Liver (tissue), 9 donors: ENCODE results near the gene CDK5RAP3. TPM values are rescaled to one million over a fixed set of nuclear protein-coding genes. Genes with fewer than 3 reads are reported as not detected.

Experiments used
- DNase-seq: peaks from one replicate; pipeline ENCODE4 v3.0.0-alpha.2; 2017; ENCODE audit warnings: low spot score
- H3K27ac ChIP-seq, 2 donors: one replicate each; pipeline ENCODE4 v1.7.0; 2013; ENCODE audit warnings: inconsistent platforms in 2 of 2, low read length in 2 of 2, control low read depth in 1 of 2, low read depth in 1 of 2, mild to moderate bottlenecking in 1 of 2
- H3K27me3 ChIP-seq, 4 donors: one replicate each; pipeline versions ENCODE4 v1.6.1 to v1.7.0; 2013; ENCODE audit warnings: low read length in 3 of 4, inconsistent platforms in 1 of 4, mild to moderate bottlenecking in 1 of 4, moderate library complexity in 1 of 4; ENCODE audit not compliant: control insufficient read depth in 4 of 4, insufficient read depth in 4 of 4
- H3K36me3 ChIP-seq, 4 donors: one replicate each; pipeline versions ENCODE4 v1.6.1 to v1.7.0; 2013; ENCODE audit warnings: low read length in 3 of 4, mild to moderate bottlenecking in 3 of 4, low read depth in 1 of 4, moderate library complexity in 1 of 4; ENCODE audit not compliant: control insufficient read depth in 4 of 4, insufficient read depth in 3 of 4
- H3K4me1 ChIP-seq, 4 donors: one replicate each; pipeline versions ENCODE4 v1.6.1 to v1.7.0; 2013; ENCODE audit warnings: low read length in 3 of 4, mild to moderate bottlenecking in 3 of 4, moderate library complexity in 1 of 4; ENCODE audit not compliant: control insufficient read depth in 4 of 4, insufficient read depth in 4 of 4
- H3K4me3 ChIP-seq, 3 donors: one replicate each; pipeline versions ENCODE4 v1.6.1 to v1.7.0; 2013; ENCODE audit warnings: low read length in 3 of 3, control low read depth in 1 of 3, low read depth in 1 of 3, mild to moderate bottlenecking in 1 of 3
- H3K9ac ChIP-seq, 2 donors: one replicate each; pipeline ENCODE4 v1.7.0; 2013; ENCODE audit warnings: low read length in 2 of 2, mild to moderate bottlenecking in 2 of 2, moderate library complexity in 2 of 2, control low read depth in 1 of 2, low read depth in 1 of 2
- H3K9me3 ChIP-seq, 4 donors: one replicate each; pipeline versions ENCODE4 v1.6.1 to v1.7.0; 2013; ENCODE audit warnings: low read length in 3 of 4; ENCODE audit not compliant: control insufficient read depth in 4 of 4
- EGR1 ChIP-seq, 2 donors: IDR thresholded peaks; 2 replicates each; pipeline ENCODE4 v1.6.1; 2016 to 2018; ENCODE audit warnings: antibody characterized with exemption in 2 of 2, low read depth in 2 of 2
- HNF4G ChIP-seq: IDR thresholded peaks from 2 replicates; pipeline ENCODE4 v1.6.1; 2016; ENCODE audit warnings: antibody characterized with exemption
- NR2F2 ChIP-seq: IDR thresholded peaks from 2 replicates; pipeline ENCODE4 v1.6.1; 2016; ENCODE audit warnings: antibody characterized with exemption
- RAD21 ChIP-seq, 2 donors: IDR thresholded peaks; 2 replicates each; pipeline ENCODE4 v1.6.1; 2016; ENCODE audit warnings: antibody characterized with exemption in 2 of 2, mild to moderate bottlenecking in 2 of 2
- RXRA ChIP-seq, 2 donors: IDR thresholded peaks; 2 replicates each; pipeline ENCODE4 v1.6.1; 2017 to 2018; ENCODE audit warnings: antibody characterized with exemption in 2 of 2, mild to moderate bottlenecking in 1 of 2
- SP1 ChIP-seq: IDR thresholded peaks from 2 replicates; pipeline ENCODE4 v1.6.1; 2018; ENCODE audit warnings: antibody characterized with exemption, mild to moderate bottlenecking
- TAF1 ChIP-seq: conservative IDR thresholded peaks from 2 replicates; pipeline ENCODE4 v1.6.1; 2016; ENCODE audit warnings: antibody characterized with exemption, mild to moderate bottlenecking
- WGBS: extraction: QIAGEN DNeasy Blood & Tissue Kit; methylation state at CpG from one replicate; pipeline ENCODE4 v1.1.7; 2013; 5-methylcytosine and 5-hydroxymethylcytosine counted together
- polyA plus RNA-seq, 2 donors: library from polyadenylated mRNA; stranded (reverse) in 1 of 2; unstranded in 1 of 2; fragments of 200-250 nt in 1 of 2; fragments of >200 nt in 1 of 2; fragmentation: Nextera tagmentation in 1 of 2; extraction: Ambion mirVana in 1 of 2; gene quantifications; one replicate each; pipeline versions ENCODE4 v1.2.1 to v1.2.3, GENCODE V29; 2013 to 2015
- total RNA-seq, 2 donors: library from RNA; depleted of rRNA; stranded (reverse); fragments of >200 nt; gene quantifications; one replicate each; pipeline ENCODE4 v1.2.3, GENCODE V29; 2014
- TF ChIP-seq, protein P1 (sequence below): fragments of 150-350 bp; IDR thresholded peaks from 2 replicates; pipeline ENCODE4 v1.5.1; 2017; ENCODE audit warnings: improper control_type of control experiment, low read depth, low read length; ENCODE audit not compliant: missing input control
- TF ChIP-seq, protein P2 (sequence below): IDR thresholded peaks from 2 replicates; pipeline ENCODE4 v1.6.1; 2016; ENCODE audit warnings: antibody characterized with exemption
- TF ChIP-seq, protein P3 (sequence below): IDR thresholded peaks from 2 replicates; pipeline ENCODE4 v1.6.1; 2016; ENCODE audit warnings: antibody characterized with exemption
- donor health status: healthy.
- donor health status: healthy.
- donor health status: healthy.
- donor health status: healthy.
- donor health status: healthy.

Gene CDK5RAP3
- total and polyA plus RNA-seq, 4 donors, result 44.6 to 120 (median 74.7) TPM

DNA sequence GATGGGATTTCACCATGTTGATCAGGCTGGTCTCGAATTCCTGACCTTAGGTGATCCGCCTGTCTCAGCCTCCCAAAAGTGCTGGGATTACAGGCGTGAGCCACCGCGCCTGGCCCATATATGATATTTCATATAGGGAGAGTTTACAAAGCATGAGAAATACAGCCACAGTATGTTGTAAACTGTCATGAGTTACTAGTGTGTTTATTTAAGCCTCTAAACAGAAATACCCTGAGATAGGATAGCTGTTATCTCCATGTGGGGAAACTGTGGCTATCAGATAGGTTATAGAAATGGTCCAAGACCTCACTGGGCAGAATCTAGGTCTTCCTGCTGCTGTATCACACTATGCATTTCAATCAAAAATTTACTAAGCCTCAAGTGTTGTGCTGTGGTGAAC lies 2.1 kb upstream of the CDK5RAP3 start (continued):
- TF ChIP-seq, protein P1, sequence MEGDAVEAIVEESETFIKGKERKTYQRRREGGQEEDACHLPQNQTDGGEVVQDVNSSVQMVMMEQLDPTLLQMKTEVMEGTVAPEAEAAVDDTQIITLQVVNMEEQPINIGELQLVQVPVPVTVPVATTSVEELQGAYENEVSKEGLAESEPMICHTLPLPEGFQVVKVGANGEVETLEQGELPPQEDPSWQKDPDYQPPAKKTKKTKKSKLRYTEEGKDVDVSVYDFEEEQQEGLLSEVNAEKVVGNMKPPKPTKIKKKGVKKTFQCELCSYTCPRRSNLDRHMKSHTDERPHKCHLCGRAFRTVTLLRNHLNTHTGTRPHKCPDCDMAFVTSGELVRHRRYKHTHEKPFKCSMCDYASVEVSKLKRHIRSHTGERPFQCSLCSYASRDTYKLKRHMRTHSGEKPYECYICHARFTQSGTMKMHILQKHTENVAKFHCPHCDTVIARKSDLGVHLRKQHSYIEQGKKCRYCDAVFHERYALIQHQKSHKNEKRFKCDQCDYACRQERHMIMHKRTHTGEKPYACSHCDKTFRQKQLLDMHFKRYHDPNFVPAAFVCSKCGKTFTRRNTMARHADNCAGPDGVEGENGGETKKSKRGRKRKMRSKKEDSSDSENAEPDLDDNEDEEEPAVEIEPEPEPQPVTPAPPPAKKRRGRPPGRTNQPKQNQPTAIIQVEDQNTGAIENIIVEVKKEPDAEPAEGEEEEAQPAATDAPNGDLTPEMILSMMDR, result no peak

DNA sequence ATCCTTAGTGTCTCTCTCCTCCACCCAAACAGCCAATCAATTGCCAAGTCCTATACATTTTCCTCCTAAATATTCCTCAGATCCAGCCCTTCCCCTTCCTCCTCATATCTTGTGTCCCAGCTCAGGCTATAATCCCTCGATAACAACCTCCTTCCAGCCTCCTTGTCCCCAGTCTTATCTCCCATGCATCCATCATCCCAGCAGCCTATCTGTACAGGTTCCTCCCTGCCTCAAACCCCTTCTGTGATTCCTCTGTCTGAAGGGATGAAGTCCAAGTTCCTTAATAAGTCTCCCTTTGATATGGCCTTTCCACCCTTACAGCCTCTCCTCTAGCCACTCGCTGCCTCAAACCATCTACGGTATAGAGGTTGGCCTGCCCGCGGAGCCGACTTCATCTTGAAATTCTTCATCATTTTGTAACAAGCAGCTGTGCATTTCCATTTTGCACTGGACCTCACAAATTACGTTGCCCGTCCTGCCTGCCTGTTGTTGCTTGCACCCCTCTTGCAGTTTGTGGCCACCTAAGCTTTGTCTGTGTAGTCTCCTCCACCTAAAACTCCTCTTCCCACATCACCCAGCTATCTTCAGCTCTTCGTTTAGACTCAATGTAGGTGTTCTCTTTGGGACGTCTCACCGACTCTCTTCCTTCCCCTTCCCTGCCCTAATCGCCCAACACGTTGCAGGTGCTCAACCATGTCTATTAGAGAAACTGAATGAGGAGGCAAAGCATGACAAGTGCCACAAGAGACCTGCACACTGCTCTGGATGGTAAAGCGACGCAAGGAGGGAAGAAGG lies 786 bp upstream of the CDK5RAP3 start:
- WGBS, result 47% methylated on average over 15 of the region's 15 CpGs
- TF ChIP-seq NR2F2 (no peak), HNF4G (no peak), RXRA (IDR thresholded peaks at IDR 0.05) (no peak), RAD21 (IDR thresholded peaks at IDR 0.05) (no peak), TAF1 (no peak), SP1 (no peak)
- TF ChIP-seq, protein P2, sequence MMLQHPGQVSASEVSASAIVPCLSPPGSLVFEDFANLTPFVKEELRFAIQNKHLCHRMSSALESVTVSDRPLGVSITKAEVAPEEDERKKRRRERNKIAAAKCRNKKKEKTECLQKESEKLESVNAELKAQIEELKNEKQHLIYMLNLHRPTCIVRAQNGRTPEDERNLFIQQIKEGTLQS, result no peak
- Histone ChIP-seq H3K36me3 (peaks cover 0 to 18% (median 12%) of the 10 kb centered on the region in 4 donors), H3K4me3 (peak overlapping the region in 2 of 3 donors; percentile 10 to 20), H3K9me3 (no peaks in the 10 kb centered on the region), H3K27me3 (no peaks in the 10 kb centered on the region), H3K27ac (peak overlapping the region in 1 of 2 donors; percentile 9), H3K9ac (peak overlapping the region in 1 of 2 donors; percentile 21), H3K4me1 (peaks cover 1 to 33% (median 19%) of the 10 kb centered on the region in 4 donors)
- no peak for DNase-seq

DNA sequence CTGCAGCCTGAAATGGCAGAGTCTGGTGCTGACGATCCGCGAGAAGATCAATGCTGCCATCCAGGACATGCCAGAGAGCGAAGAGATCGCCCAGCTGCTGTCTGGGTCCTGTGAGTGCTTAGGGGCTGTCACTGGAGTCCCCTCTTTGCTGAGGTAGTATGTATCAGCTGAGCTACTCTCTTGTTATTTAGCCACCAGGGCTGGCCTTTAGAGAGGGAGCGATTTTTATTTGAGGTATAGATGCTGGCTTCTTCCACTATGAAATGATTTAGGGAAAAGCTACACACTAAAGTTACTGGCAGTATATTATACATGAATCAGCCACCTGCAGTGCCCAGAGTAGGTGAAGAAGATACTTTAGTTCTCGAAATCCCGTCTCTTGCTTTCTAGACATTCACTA lies 2.6 kb downstream of the CDK5RAP3 start:
- no peak overlapping the region for H3K9ac ChIP-seq
- peaks cover 0 to 20% (median 14%) of the 10 kb centered on the region in 4 donors for H3K4me1 ChIP-seq
- no peak overlapping the region for H3K27ac ChIP-seq
- no peak for TF ChIP-seq HNF4G
- TF ChIP-seq, protein P3, sequence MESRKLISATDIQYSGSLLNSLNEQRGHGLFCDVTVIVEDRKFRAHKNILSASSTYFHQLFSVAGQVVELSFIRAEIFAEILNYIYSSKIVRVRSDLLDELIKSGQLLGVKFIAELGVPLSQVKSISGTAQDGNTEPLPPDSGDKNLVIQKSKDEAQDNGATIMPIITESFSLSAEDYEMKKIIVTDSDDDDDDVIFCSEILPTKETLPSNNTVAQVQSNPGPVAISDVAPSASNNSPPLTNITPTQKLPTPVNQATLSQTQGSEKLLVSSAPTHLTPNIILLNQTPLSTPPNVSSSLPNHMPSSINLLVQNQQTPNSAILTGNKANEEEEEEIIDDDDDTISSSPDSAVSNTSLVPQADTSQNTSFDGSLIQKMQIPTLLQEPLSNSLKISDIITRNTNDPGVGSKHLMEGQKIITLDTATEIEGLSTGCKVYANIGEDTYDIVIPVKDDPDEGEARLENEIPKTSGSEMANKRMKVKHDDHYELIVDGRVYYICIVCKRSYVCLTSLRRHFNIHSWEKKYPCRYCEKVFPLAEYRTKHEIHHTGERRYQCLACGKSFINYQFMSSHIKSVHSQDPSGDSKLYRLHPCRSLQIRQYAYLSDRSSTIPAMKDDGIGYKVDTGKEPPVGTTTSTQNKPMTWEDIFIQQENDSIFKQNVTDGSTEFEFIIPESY, result no peak
- TF ChIP-seq EGR1 (IDR thresholded peaks at IDR 0.05; ENCODE audit: low read depth in 2 of 2), result no peak
- no peak for DNase-seq
- H3K36me3 ChIP-seq, result peaks cover 6 to 43% (median 31%) of the 10 kb centered on the region in 4 donors
- no peak overlapping the region for H3K4me3 ChIP-seq
- H3K27me3 ChIP-seq, result no peaks in the 10 kb centered on the region
- H3K9me3 ChIP-seq, result no peaks in the 10 kb centered on the region
- WGBS, result 92% methylated on average over 8 of the region's 8 CpGs
